ENCODE measurements around the gene D2HGDH.
"Not testable (repeated sequence)": the region's sequence is repeated elsewhere in the genome, so short reads cannot be mapped to it uniquely, and the experiment has no call there.

D2HGDH gene

GRCh38 chr2:241808051-241808720 lies 73.8 kb downstream of the D2HGDH start:
- DNase-seq (ENCODE audit: low read depth), result peak; percentile 74

GRCh38 chr2:241808721-241809382 lies 74.4 kb downstream of the D2HGDH start, which contains the start of gene NEU4:
TSS of gene NEU4 (plus strand) at chr2:241809193. CDS start at chr2:241814485, 5,292 bp downstream.
- no peak for DNase-seq (ENCODE audit: low read depth)

- no peak for DNase-seq (ENCODE audit: low read depth)
Observed at GRCh38 chr2:241809383-241810306, 75.2 kb downstream of the D2HGDH start.

GRCh38 chr2:241810307-241811200 lies 76.1 kb downstream of the D2HGDH start:
- DNase-seq (ENCODE audit: low read depth), result no peak

- no peak for DNase-seq (ENCODE audit: low read depth)
Observed at GRCh38 chr2:241811201-241811951, 76.9 kb downstream of the D2HGDH start.

GRCh38 chr2:241811952-241812729 lies 77.7 kb downstream of the D2HGDH start:
- DNase-seq (ENCODE audit: low read depth), result no peak

GRCh38 chr2:241812730-241813643 lies 78.6 kb downstream of the D2HGDH start:
- DNase-seq (ENCODE audit: low read depth), result no peak

- no peak for DNase-seq (ENCODE audit: low read depth)
Observed at GRCh38 chr2:241813644-241814392, 79.4 kb downstream of the D2HGDH start.

GRCh38 chr2:241814393-241814642 lies 79.9 kb downstream of the D2HGDH start:
- DNase-seq (ENCODE audit: low read depth), result no peak

- no peak for DNase-seq (ENCODE audit: low read depth)
Observed at GRCh38 chr2:241814643-241815476, 80.4 kb downstream of the D2HGDH start.

GRCh38 chr2:241815477-241816430 lies 81.3 kb downstream of the D2HGDH start:
- DNase-seq (ENCODE audit: low read depth), result no peak

GRCh38 chr2:241816431-241817121 lies 82.1 kb downstream of the D2HGDH start:
- no peak for DNase-seq (ENCODE audit: low read depth)

- DNase-seq (ENCODE audit: low read depth), result no peak
Observed at GRCh38 chr2:241817126-241817820, 82.8 kb downstream of the D2HGDH start.

- not testable (repeated sequence) for DNase-seq (ENCODE audit: low read depth)
Observed at GRCh38 chr2:241817821-241818215, 83.4 kb downstream of the D2HGDH start.

All from amniotic epithelial cell (primary cell).